ENCODE measurements around the gene CALHM5. TPM values are rescaled to one million over a fixed set of nuclear protein-coding genes. Genes with fewer than 3 reads are reported as not detected.

Gene CALHM5
- total and polyA plus RNA-seq, 11 donors, result 0.76 to 3.0 (median 1.8) TPM

DNA sequence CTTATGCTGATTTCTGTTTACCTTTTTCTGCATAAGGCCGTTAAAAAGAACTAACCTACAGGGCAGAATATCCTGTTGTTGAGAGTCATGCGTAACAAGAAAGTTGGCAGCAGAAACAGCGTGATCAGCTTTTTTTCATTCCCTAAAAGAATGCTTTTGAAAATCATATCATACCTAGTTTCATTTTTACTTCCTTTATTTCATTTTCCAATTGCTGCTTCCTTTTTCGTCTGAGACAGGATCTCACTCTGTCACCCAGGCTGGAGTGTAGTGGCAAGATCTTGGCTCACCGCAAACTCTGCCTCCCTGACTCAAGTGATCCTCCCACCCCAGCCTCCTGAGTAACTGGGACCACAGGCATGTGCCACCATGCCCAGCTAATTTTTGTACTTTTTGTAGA, 46.2 kb upstream of the CALHM5 start:
- Histone ChIP-seq H3K9me3 (no peaks in the 10 kb centered on the region), H3K36me3 (no peaks in the 10 kb centered on the region), H3K27ac (peak overlapping the region in 1 of 12 donors; percentile 92), H3K27me3 (peaks cover 0 to 9% (median 0%) of the 10 kb centered on the region in 9 donors), H3K4me3 (peak overlapping the region in 1 of 12 donors; percentile 67), H3K4me1 (peaks cover 0 to 31% (median 2%) of the 10 kb centered on the region in 12 donors)
- no peak for DNase-seq
- ATAC-seq, result peak in 1 of 4 donors; percentile 31
- no peak for TF ChIP-seq POLR2A (IDR thresholded peaks at IDR 0.05)
- TF ChIP-seq, protein P1, sequence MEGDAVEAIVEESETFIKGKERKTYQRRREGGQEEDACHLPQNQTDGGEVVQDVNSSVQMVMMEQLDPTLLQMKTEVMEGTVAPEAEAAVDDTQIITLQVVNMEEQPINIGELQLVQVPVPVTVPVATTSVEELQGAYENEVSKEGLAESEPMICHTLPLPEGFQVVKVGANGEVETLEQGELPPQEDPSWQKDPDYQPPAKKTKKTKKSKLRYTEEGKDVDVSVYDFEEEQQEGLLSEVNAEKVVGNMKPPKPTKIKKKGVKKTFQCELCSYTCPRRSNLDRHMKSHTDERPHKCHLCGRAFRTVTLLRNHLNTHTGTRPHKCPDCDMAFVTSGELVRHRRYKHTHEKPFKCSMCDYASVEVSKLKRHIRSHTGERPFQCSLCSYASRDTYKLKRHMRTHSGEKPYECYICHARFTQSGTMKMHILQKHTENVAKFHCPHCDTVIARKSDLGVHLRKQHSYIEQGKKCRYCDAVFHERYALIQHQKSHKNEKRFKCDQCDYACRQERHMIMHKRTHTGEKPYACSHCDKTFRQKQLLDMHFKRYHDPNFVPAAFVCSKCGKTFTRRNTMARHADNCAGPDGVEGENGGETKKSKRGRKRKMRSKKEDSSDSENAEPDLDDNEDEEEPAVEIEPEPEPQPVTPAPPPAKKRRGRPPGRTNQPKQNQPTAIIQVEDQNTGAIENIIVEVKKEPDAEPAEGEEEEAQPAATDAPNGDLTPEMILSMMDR (IDR thresholded peaks at IDR 0.05), result no peak
- WGBS, 4 donors, result 66 to 72% (median 69%) methylated on average over 5 of the region's 5 CpGs
- intact Hi-C loops (cut with DNase I), result no loop called here

DNA sequence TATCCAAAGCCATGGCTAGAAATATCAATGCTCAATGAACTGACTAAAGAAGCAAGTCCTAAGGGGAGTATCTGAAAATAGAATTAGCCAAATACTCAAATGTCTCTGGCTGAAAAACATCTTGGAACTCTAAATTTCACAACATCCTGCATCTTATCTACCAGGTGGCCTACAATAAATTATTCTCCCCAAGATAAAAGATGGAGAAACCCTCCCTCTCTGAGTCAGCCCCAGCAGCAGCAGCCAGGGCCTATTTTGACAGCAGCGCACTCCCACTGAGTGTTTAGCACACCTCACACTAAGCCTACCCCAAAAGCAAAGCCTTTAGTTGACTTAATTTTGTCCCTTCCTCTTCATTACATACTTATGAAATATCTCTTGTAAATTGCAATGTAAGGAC, 44.3 kb upstream of the CALHM5 start:
- DNase-seq (no peak), ATAC-seq (no peak)
- no peaks in the 10 kb centered on the region for H3K36me3 ChIP-seq
- H3K4me3 ChIP-seq, result no peak overlapping the region
- 96 to 100% (median 100%) methylated on average over 1 of the region's 1 CpG for WGBS, 4 donors
- no peaks in the 10 kb centered on the region for H3K9me3 ChIP-seq
- peaks cover 0 to 9% (median 0%) of the 10 kb centered on the region in 9 donors for H3K27me3 ChIP-seq
- H3K27ac ChIP-seq, result no peak overlapping the region
- TF ChIP-seq, protein P1 (IDR thresholded peaks at IDR 0.05), result no peak
- no peak for TF ChIP-seq POLR2A (IDR thresholded peaks at IDR 0.05)
- intact Hi-C loops (cut with DNase I), result no loop called here
- peaks cover 0 to 31% (median 2%) of the 10 kb centered on the region in 12 donors for H3K4me1 ChIP-seq

DNA sequence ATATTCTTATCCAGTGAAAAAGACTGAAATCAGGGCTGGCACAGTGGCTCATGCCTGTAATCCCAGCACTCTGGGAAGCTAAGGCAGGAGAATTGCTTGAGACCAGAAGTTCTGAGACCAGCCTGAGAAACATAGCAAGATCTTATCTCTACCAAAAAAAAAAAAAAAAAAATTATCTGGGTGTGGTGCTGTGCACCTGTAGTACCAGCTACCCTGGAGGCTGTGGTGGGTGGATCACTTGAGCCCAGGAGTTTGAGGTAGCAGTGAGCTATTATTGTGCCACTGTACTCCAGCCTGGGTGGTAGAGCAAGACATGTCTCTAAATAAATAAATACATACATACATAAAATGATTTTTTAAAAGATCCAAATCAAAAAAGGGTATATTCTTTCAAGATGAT, 43.9 kb upstream of the CALHM5 start:
- Histone ChIP-seq H3K9me3 (no peaks in the 10 kb centered on the region), H3K4me3 (no peak overlapping the region), H3K27me3 (peaks cover 0 to 5% (median 0%) of the 10 kb centered on the region in 9 donors), H3K36me3 (no peaks in the 10 kb centered on the region), H3K4me1 (peaks cover 0 to 28% (median under 1%) of the 10 kb centered on the region in 12 donors), H3K27ac (no peak overlapping the region)
- no peak for TF ChIP-seq POLR2A (IDR thresholded peaks at IDR 0.05)
- TF ChIP-seq, protein P1 (IDR thresholded peaks at IDR 0.05), result no peak
- no peak for DNase-seq
- intact Hi-C loops (cut with DNase I), result no loop called here
- ATAC-seq, result no peak

DNA sequence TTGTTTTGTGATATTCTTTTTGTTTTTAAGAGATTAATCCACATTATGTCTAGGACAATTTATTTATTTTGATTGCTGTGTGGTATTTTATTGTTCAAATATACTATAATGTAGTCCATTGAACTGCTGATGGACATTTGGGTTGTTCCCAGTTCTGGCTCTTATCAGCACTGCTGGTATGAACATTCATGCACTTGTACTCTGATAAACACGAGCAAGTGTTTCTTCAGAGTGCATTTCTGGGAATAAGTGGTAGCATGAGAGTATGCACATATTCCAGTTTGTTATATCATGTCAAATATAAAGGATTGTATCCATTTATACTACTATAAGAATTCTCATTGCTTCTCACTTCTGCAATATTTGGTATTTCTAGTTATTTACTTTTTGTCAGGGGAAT, 43.1 kb upstream of the CALHM5 start:
- H3K4me3 ChIP-seq, result no peak overlapping the region
- H3K27me3 ChIP-seq, result no peaks in the 10 kb centered on the region
- ATAC-seq (peak in 3 of 4 donors; percentile 61 to 77 (median 70)), DNase-seq (no peak)
- TF ChIP-seq, protein P1 (IDR thresholded peaks at IDR 0.05), result no peak
- TF ChIP-seq POLR2A (IDR thresholded peaks at IDR 0.05), result no peak
- H3K4me1 ChIP-seq, result peaks cover 0 to 21% (median 0%) of the 10 kb centered on the region in 12 donors
- no peaks in the 10 kb centered on the region for H3K9me3 ChIP-seq
- intact Hi-C loops (cut with DNase I), result no loop called here
- WGBS, 4 donors, result 21 to 34% (median 28%) methylated on average over 1 of the region's 1 CpG
- no peaks in the 10 kb centered on the region for H3K36me3 ChIP-seq
- H3K27ac ChIP-seq, result no peak overlapping the region
